IPS-18a (cell line): Measurements from ENCODE around the gene DCAF8.

Source experiments
- H3K27ac ChIP-seq: one replicate; pipeline ENCODE4 v1.5.1; 2013; ENCODE audit warnings: low read length
- H3K27me3 ChIP-seq: one replicate; pipeline ENCODE4 v1.6.1; 2013; ENCODE audit warnings: mild to moderate bottlenecking, low read length; ENCODE audit not compliant: control insufficient read depth, insufficient read depth
- H3K36me3 ChIP-seq: one replicate; pipeline ENCODE4 v1.6.1; 2013; ENCODE audit warnings: low read depth, low read length; ENCODE audit not compliant: control insufficient read depth
- H3K4me1 ChIP-seq: one replicate; pipeline ENCODE4 v1.6.1; 2013; ENCODE audit warnings: low read depth, low read length; ENCODE audit not compliant: control insufficient read depth
- H3K4me3 ChIP-seq: one replicate; pipeline ENCODE4 v1.5.1; 2013; ENCODE audit warnings: low read length
- H3K9ac ChIP-seq: one replicate; pipeline ENCODE4 v1.6.1; 2013; ENCODE audit warnings: mild to moderate bottlenecking, low read length, moderate library complexity
- H3K9me3 ChIP-seq: one replicate; pipeline ENCODE4 v1.6.1; 2013; ENCODE audit warnings: low read depth, low read length; ENCODE audit not compliant: control insufficient read depth

Gene DCAF8

GRCh38 chr1:160238408-160238807, 23.9 kb downstream of the DCAF8 start:
- H3K36me3 ChIP-seq: peaks cover 68% of the 10 kb centered on the region
- no peaks in the 10 kb centered on the region for H3K9me3 ChIP-seq
- H3K27me3 ChIP-seq: no peaks in the 10 kb centered on the region
- no peak overlapping the region for H3K9ac ChIP-seq
- no peak overlapping the region for H3K4me3 ChIP-seq
- H3K27ac ChIP-seq: no peak overlapping the region
- no peaks in the 10 kb centered on the region for H3K4me1 ChIP-seq

GRCh38 chr1:160237558-160237957, 24.8 kb downstream of the DCAF8 start:
- H3K4me3 ChIP-seq: no peak overlapping the region
- no peak overlapping the region for H3K27ac ChIP-seq
- H3K36me3 ChIP-seq: peaks cover 71% of the 10 kb centered on the region
- no peaks in the 10 kb centered on the region for H3K27me3 ChIP-seq
- no peaks in the 10 kb centered on the region for H3K9me3 ChIP-seq
- H3K9ac ChIP-seq: no peak overlapping the region
- no peaks in the 10 kb centered on the region for H3K4me1 ChIP-seq

DNA sequence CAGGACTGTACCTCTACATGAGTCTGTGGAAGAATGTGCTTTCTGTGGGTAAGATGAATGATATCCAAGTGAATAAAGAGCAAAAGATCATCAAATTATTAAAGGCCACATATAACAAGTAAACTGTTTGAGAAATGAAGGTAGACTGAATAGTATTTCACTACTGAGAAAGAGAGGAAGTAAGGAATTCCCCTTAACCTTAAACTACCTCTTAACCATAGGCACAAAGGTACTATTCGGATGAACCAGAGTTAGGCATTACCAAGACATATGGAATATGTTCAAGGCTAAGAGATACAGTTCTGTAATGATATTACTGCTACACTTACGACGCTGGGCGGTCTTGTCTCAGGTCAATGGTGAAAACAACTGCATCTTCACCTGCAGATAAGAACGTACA, 25.5 kb downstream of the DCAF8 start:
- Histone ChIP-seq H3K27me3 (no peaks in the 10 kb centered on the region), H3K36me3 (peaks cover 69% of the 10 kb centered on the region), H3K9me3 (no peaks in the 10 kb centered on the region), H3K4me3 (no peak overlapping the region), H3K27ac (no peak overlapping the region), H3K9ac (no peak overlapping the region), H3K4me1 (no peaks in the 10 kb centered on the region)

- Histone ChIP-seq H3K9ac (no peak overlapping the region), H3K27me3 (no peaks in the 10 kb centered on the region), H3K9me3 (no peaks in the 10 kb centered on the region), H3K27ac (no peak overlapping the region), H3K36me3 (peaks cover 80% of the 10 kb centered on the region), H3K4me1 (no peaks in the 10 kb centered on the region), H3K4me3 (no peak overlapping the region)
Measured at GRCh38 chr1:160232911-160233310, 29.4 kb downstream of the DCAF8 start.

DNA sequence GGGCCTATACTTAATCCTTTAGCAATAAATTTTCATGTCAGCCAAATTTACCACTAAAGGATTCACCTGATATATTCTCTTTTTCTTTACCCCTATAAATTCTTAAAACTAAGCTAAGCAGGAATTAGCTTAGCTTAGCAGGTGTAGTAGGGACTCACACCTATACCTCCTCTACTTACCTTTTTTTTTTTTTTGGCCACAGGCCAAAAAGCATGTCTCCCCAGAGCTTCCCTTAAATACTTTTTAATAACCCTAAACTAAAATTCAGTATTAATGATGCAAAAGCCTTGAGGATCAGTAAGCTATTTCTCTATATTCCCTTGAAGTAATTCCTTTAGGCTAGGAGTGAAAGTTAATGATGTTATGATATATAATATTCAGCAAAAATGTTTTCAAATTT, 33.9 kb downstream of the DCAF8 start:
- Histone ChIP-seq H3K27me3 (no peaks in the 10 kb centered on the region), H3K9ac (no peak overlapping the region), H3K4me1 (no peaks in the 10 kb centered on the region), H3K9me3 (no peaks in the 10 kb centered on the region), H3K36me3 (peaks cover 89% of the 10 kb centered on the region), H3K27ac (no peak overlapping the region), H3K4me3 (no peak overlapping the region)

DNA sequence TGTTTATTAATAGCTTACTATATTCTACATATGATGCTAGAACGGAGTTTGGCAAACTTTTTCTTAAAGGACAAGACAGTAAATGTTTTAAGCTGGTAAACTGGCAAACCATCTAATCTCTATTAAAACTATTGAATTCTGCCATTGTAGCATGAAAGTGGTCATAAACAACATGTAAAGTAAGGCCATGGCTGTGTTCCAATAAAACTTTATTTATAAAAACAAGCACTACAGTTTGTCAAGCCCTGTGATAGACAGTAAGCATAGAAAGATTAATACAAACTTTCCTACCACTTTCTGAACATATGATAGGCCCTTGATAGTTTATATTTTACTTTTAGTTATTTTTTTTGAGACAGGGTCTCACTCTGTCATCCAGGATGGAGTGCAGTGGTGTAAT, 34.8 kb downstream of the DCAF8 start:
- Histone ChIP-seq H3K9ac (no peak overlapping the region), H3K4me3 (no peak overlapping the region), H3K9me3 (no peaks in the 10 kb centered on the region), H3K27ac (no peak overlapping the region), H3K4me1 (no peaks in the 10 kb centered on the region), H3K36me3 (peaks cover 92% of the 10 kb centered on the region), H3K27me3 (no peaks in the 10 kb centered on the region)

- H3K9me3 ChIP-seq: no peaks in the 10 kb centered on the region
- no peak overlapping the region for H3K27ac ChIP-seq
- peaks cover 96% of the 10 kb centered on the region for H3K36me3 ChIP-seq
- H3K4me1 ChIP-seq: no peaks in the 10 kb centered on the region
- no peak overlapping the region for H3K4me3 ChIP-seq
- no peaks in the 10 kb centered on the region for H3K27me3 ChIP-seq
- no peak overlapping the region for H3K9ac ChIP-seq
Measured at GRCh38 chr1:160227034-160227433, 35.3 kb downstream of the DCAF8 start.

GRCh38 chr1:160226623-160227022, 35.7 kb downstream of the DCAF8 start:
- H3K9ac ChIP-seq: no peak overlapping the region
- no peak overlapping the region for H3K27ac ChIP-seq
- H3K36me3 ChIP-seq: peaks cover 96% of the 10 kb centered on the region
- H3K4me3 ChIP-seq: no peak overlapping the region
- no peaks in the 10 kb centered on the region for H3K9me3 ChIP-seq
- no peaks in the 10 kb centered on the region for H3K27me3 ChIP-seq
- no peaks in the 10 kb centered on the region for H3K4me1 ChIP-seq

DNA sequence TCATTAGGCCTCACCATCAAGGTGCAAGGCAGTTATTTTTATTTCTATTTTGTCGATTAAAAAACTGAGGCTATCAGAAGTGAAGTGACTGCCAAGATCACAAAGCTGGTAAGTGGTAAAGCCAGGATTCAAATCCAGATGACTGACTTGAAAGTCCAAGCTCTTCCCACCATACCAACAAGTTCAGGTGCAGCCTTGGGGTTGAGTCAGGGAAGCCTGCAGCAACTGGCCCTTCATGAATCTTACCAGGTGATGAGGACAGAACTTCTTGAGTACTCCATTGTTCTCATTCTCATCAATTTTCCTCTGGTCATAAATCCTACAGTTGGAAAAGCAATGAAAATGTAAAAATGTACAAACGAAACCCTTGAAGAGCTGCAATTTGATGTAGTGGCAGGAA, 37.0 kb downstream of the DCAF8 start:
- no peaks in the 10 kb centered on the region for H3K4me1 ChIP-seq
- H3K27me3 ChIP-seq: no peaks in the 10 kb centered on the region
- H3K9me3 ChIP-seq: no peaks in the 10 kb centered on the region
- H3K27ac ChIP-seq: no peak overlapping the region
- H3K9ac ChIP-seq: no peak overlapping the region
- peaks cover 96% of the 10 kb centered on the region for H3K36me3 ChIP-seq
- no peak overlapping the region for H3K4me3 ChIP-seq

- Histone ChIP-seq H3K27me3 (no peaks in the 10 kb centered on the region), H3K9ac (no peak overlapping the region), H3K4me1 (peaks cover 5% of the 10 kb centered on the region), H3K4me3 (no peak overlapping the region), H3K36me3 (peaks cover 97% of the 10 kb centered on the region), H3K27ac (no peak overlapping the region), H3K9me3 (no peaks in the 10 kb centered on the region)
Measured at GRCh38 chr1:160224606-160225005, 37.7 kb downstream of the DCAF8 start.

GRCh38 chr1:160222546-160222945, 39.8 kb downstream of the DCAF8 start:
- H3K36me3 ChIP-seq: peaks cover 99% of the 10 kb centered on the region
- no peak overlapping the region for H3K4me3 ChIP-seq

GRCh38 chr1:160221089-160221488, 41.3 kb downstream of the DCAF8 start:
- peaks cover 99% of the 10 kb centered on the region for H3K36me3 ChIP-seq

More at GRCh38 chr1:160222546-160222945, 39.8 kb downstream of the DCAF8 start:
- no peaks in the 10 kb centered on the region for H3K9me3 ChIP-seq
- peaks cover 5% of the 10 kb centered on the region for H3K4me1 ChIP-seq
- no peak overlapping the region for H3K9ac ChIP-seq
- no peaks in the 10 kb centered on the region for H3K27me3 ChIP-seq
- no peak overlapping the region for H3K27ac ChIP-seq

More at GRCh38 chr1:160221089-160221488, 41.3 kb downstream of the DCAF8 start:
- H3K27me3 ChIP-seq: no peaks in the 10 kb centered on the region
- H3K4me1 ChIP-seq: peaks cover 5% of the 10 kb centered on the region
- H3K4me3 ChIP-seq: no peak overlapping the region
- no peak overlapping the region for H3K27ac ChIP-seq
- no peak overlapping the region for H3K9ac ChIP-seq
- no peaks in the 10 kb centered on the region for H3K9me3 ChIP-seq
